Bronchial epithelial cell (primary cell): ENCODE measurements around the gene HSPB6. TPM values are rescaled to one million over a fixed set of nuclear protein-coding genes. Genes with fewer than 3 reads are reported as not detected.

Experiments used
- DNase-seq: peaks from one replicate; pipeline ENCODE4 v3.0.0-alpha.2; 2010; ENCODE audit warnings: low read depth
- FAIRE-seq: peaks from 2 replicates; lab custom pipeline; 2011; peaks lifted over from hg19 to GRCh38; lab: Jason Lieb, UNC
- H3K27me3 ChIP-seq: 2 replicates; pipeline ENCODE4 v1.5.1; 2011; ENCODE audit warnings: low read length; ENCODE audit not compliant: control insufficient read depth, insufficient read depth
- H3K36me3 ChIP-seq: 2 replicates; pipeline ENCODE4 v1.5.1; 2011; ENCODE audit warnings: low read length; ENCODE audit not compliant: control insufficient read depth, insufficient read depth
- H3K4me3 ChIP-seq: 2 replicates; pipeline ENCODE4 v1.5.1; 2011; ENCODE audit warnings: mild to moderate bottlenecking, low read depth, low read length, control low read depth
- total RNA-seq: library from RNA; depleted of rRNA; stranded (reverse); fragments of >200 nt; gene quantifications from 2 replicates; pipeline ENCODE4 v1.2.1, GENCODE V29; 2014
- TF ChIP-seq, protein P1 (sequence below): IDR thresholded peaks from 2 replicates; pipeline ENCODE4 v1.5.1; 2011; ENCODE audit warnings: mild to moderate bottlenecking, moderate library complexity, low read length, control low read depth, inconsistent platforms; ENCODE audit not compliant: insufficient read depth, severe bottlenecking

The HSPB6 gene
- total RNA-seq, 1 donor from 2014 or later = 1.3 TPM

DNA sequence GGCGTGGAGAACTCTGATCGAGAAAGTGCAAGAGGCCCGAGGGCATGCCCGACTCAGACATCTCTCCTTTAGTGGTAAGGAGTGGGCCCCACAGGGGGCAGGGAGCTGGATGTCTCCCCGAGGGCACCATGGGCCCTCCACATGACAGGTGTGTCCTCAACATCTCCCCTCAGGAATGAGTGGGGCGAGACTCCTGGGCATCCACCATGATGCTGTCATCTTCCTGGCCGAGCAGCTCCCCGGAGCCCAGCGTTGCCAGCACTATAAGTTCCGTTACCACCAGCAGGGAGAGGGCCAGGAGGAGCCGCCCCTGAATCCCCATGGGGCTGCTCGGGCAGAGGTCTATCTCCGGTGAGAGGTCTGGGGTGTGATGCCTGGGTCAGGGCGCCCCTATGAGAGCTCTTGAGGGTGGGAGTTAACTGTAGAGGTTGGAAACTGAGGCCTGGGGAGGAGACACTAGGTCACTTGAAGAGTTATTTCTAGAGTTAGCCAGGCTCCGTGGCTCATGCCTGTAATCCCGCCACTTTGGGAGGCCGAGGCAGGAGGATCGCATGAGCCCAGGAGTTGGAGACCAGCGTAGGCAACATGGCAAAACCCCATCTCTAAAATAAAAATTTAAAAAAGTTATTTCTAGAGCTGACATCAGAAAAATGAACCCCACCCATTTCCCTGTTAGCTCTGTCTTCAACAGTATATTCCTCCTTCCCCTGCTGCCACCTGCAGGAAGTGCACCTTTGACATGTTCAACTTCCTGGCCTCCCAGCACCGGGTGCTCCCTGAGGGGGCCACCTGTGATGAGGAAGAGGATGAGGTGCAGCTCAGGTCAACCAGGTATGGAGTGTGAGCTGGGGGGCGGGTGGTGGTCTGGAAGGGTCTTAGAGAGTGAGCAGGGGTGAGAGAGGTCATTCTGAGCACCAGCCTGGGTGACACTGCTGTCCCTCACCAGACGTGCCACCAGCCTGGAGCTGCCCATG is 19.6 kb downstream of the HSPB6 start:
- Histone ChIP-seq H3K36me3 (peaks cover 34% of the 10 kb centered on the region), H3K4me3 (no peak overlapping the region), H3K27me3 (no peaks in the 10 kb centered on the region)
- FAIRE-seq (no peak), DNase-seq (no peak)
- TF ChIP-seq, protein P1, sequence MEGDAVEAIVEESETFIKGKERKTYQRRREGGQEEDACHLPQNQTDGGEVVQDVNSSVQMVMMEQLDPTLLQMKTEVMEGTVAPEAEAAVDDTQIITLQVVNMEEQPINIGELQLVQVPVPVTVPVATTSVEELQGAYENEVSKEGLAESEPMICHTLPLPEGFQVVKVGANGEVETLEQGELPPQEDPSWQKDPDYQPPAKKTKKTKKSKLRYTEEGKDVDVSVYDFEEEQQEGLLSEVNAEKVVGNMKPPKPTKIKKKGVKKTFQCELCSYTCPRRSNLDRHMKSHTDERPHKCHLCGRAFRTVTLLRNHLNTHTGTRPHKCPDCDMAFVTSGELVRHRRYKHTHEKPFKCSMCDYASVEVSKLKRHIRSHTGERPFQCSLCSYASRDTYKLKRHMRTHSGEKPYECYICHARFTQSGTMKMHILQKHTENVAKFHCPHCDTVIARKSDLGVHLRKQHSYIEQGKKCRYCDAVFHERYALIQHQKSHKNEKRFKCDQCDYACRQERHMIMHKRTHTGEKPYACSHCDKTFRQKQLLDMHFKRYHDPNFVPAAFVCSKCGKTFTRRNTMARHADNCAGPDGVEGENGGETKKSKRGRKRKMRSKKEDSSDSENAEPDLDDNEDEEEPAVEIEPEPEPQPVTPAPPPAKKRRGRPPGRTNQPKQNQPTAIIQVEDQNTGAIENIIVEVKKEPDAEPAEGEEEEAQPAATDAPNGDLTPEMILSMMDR = peak; percentile 20

DNA sequence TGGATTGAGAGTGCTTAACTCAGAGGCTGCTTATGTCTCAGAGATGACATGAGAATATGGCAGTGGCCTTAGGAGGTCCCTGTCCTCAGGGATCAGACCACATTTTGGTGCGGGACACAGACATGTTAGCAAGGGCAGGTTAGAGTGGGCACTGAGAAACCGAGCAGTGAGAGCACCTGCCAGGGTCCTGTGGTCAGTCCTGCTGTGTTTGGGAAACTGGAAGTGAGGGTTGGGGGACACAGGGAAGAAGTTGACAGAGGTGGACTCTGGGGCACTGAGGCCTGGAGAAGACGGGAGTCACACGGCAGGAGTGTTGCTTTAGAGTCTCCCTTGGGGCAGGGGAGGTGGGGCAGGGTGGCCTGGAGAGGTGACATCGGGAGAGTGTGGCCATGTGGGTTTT is 21.9 kb downstream of the HSPB6 start:
- Histone ChIP-seq H3K36me3 (peaks cover 50% of the 10 kb centered on the region), H3K4me3 (no peak overlapping the region), H3K27me3 (no peaks in the 10 kb centered on the region)
- no peak for DNase-seq
- no peak for FAIRE-seq
- TF ChIP-seq, protein P1 = no peak

DNA sequence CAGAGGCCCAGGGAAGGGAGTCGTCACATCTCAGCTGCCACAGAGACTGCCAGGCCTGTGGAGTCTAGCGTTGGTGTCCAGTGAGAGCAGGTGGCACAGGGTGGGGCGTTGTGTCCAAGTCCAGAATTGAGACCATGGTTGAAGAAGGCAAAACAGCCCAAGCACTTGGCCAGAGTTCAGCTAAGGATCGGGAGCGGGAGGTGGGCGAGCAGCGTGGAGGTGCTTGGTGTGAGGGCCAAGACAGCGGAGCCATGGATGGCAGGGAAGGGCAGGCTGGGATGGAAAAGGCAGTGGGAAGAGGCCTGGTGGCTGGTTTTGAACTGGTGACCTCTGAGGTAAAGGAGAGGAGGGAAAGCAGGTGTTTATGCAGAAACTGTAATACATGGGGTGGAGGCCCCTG is 22.6 kb downstream of the HSPB6 start:
- H3K27me3 ChIP-seq = no peaks in the 10 kb centered on the region
- H3K36me3 ChIP-seq = peaks cover 52% of the 10 kb centered on the region
- DNase-seq = no peak
- TF ChIP-seq, protein P1 = no peak
- no peak overlapping the region for H3K4me3 ChIP-seq
- no peak for FAIRE-seq

DNA sequence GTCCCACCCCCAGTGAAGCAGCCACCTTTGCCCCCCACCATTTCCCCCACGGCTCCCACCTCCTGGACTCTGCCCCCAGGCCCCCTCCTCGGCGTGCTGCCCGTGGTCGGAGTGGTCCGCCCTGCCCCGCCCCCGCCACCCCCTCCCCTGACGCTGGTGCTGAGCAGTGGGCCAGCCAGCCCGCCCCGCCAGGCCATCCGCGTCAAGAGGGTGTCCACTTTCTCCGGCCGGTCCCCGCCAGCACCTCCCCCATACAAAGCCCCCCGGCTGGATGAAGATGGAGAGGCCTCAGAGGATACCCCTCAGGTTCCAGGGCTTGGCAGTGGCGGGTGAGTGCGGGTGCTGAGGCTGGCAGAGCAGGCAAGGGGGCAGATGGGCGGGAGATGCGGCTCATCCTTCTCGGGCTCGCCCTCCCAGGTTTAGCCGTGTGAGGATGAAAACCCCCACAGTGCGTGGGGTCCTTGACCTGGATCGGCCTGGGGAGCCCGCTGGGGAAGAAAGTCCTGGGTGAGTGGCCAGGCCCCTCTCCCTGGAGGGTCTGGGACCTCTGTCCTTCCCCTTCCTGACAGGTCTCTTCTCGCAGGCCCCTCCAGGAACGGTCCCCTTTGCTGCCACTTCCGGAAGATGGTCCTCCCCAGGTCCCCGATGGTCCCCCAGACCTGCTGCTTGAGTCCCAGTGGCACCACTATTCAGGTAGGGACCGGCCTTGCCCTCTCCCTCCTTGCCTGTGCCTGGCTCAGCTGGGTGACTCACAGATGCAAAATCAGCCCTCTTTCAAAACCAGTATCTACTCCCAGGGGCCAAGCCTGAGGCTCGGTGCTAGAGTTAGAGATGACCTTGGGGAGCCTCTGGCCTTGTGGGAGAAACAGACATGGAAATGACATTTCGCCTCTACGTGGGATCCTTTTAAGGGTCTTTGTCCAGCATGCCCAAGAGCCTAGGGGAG is 23.4 kb downstream of the HSPB6 start:
- TF ChIP-seq, protein P1 = no peak
- FAIRE-seq (no peak), DNase-seq (no peak)
- no peaks in the 10 kb centered on the region for H3K27me3 ChIP-seq
- H3K36me3 ChIP-seq = peaks cover 54% of the 10 kb centered on the region
- no peak overlapping the region for H3K4me3 ChIP-seq

DNA sequence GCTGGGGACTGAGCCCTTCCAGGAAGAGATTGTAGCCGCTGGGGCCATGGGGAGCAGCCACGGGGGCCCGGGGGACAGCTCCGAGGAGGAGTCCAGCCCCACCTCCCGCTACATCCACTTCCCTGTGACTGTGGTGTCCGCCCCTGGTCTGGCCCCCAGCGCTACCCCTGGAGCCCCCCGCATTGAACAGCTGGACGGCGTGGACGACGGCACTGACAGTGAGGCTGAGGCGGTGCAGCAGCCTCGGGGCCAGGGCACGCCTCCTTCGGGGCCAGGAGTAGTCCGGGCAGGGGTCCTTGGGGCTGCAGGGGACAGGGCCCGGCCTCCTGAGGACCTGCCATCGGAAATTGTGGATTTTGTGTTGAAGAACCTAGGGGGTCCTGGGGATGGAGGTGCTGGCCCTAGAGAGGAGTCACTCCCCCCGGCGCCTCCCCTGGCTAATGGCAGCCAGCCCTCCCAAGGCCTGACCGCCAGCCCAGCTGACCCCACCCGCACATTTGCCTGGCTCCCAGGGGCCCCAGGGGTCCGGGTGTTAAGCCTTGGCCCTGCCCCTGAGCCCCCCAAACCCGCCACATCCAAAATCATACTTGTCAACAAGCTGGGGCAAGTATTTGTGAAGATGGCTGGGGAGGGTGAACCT is 24.2 kb downstream of the HSPB6 start:
- TF ChIP-seq, protein P1 = no peak
- Histone ChIP-seq H3K4me3 (no peak overlapping the region), H3K36me3 (peaks cover 54% of the 10 kb centered on the region), H3K27me3 (no peaks in the 10 kb centered on the region)
- DNase-seq (no peak), FAIRE-seq (no peak)
